Uterus (tissue), 4 donors: Measurements from ENCODE around the gene PLPP2. TPM values are rescaled to one million over a fixed set of nuclear protein-coding genes. Genes with fewer than 3 reads are reported as not detected.

Experiments used
- DNase-seq, 2 donors: peaks; one replicate each; pipeline ENCODE4 v3.0.0-alpha.2; 2019 to 2020
- H3K27ac ChIP-seq, 2 donors: fragments of 200-600 bp; sonication (generic); 1 replicate in 1 of 2; 2 replicates in 1 of 2; pipeline ENCODE4 v1.5.1; 2016 to 2018
- H3K27me3 ChIP-seq, 2 donors: fragments of 200-600 bp; sonication (generic); one replicate each; pipeline ENCODE4 v1.5.1; 2018 to 2019; ENCODE audit warnings: control low read depth in 1 of 2
- H3K36me3 ChIP-seq, 2 donors: fragments of 200-600 bp; sonication (generic); one replicate each; pipeline ENCODE4 v1.5.1; 2019; ENCODE audit warnings: control low read depth in 1 of 2
- H3K4me1 ChIP-seq, 2 donors: fragments of 200-600 bp; sonication (generic); one replicate each; pipeline ENCODE4 v1.5.1; 2018 to 2019; ENCODE audit warnings: control low read depth in 1 of 2
- H3K4me3 ChIP-seq, 2 donors: fragments of 200-600 bp; sonication (generic); 1 replicate in 1 of 2; 2 replicates in 1 of 2; pipeline ENCODE4 v1.5.1; 2018 to 2019; ENCODE audit warnings: mild to moderate bottlenecking in 1 of 2
- H3K9me3 ChIP-seq, 2 donors: fragments of 200-600 bp; sonication (generic); one replicate each; pipeline ENCODE4 v1.5.1; 2019; ENCODE audit warnings: control low read depth in 1 of 2
- CTCF ChIP-seq, 4 experiments: fragments of 200-600 bp in 2 of 4; fragments of 450-650 bp in 2 of 4; sonication (generic) in 2 of 4; IDR thresholded peaks; one replicate each; pipeline ENCODE4 v1.5.1; 2016 to 2019; ENCODE audit warnings: antibody characterized with exemption in 4 of 4, mild to moderate bottlenecking in 2 of 4, moderate library complexity in 1 of 4
- POLR2A ChIP-seq, 2 donors: fragments of 450-650 bp; IDR thresholded peaks; one replicate each; pipeline ENCODE4 v1.6.1; 2016; ENCODE audit warnings: antibody characterized with exemption in 2 of 2, mild to moderate bottlenecking in 1 of 2, moderate library complexity in 1 of 2
- intact Hi-C: fragments of 100-400 bp; cut with DNase I; formaldehyde crosslinking; loops from one replicate; pipeline ENCODE4 v1.15.1; 2023; ENCODE audit warnings: low total_unique reads
- total RNA-seq, 4 donors: library from RNA; depleted of rRNA in 3 of 4; stranded (reverse); fragments of >200 nt in 3 of 4; gene quantifications; one replicate each; pipeline versions ENCODE4 v1.1.0 to v1.2.4, GENCODE V29; 2014 to 2023
- donor health status: DM: yes; HTN: yes; CAD: no.

Gene PLPP2
- total RNA-seq, 4 donors from 2014 or later, result 4.9 to 55.3 (median 15.3) TPM

- intact Hi-C loops, result no loop called here
- Histone ChIP-seq H3K4me1 (peaks cover 0 to 4% of the 10 kb centered on the region in 2 donors), H3K27ac (no peak overlapping the region), H3K27me3 (no peaks in the 10 kb centered on the region), H3K4me3 (no peak overlapping the region), H3K36me3 (no peaks in the 10 kb centered on the region), H3K9me3 (no peaks in the 10 kb centered on the region)
- DNase-seq, result peak in 1 of 2 donors; percentile 14
- TF ChIP-seq POLR2A (IDR thresholded peaks at IDR 0.05) (no peak), CTCF (IDR thresholded peaks at IDR 0.05) (no peak)
Observed at GRCh38 chr19:336067-336614, 44.9 kb upstream of the PLPP2 start.

- no peak overlapping the region for H3K4me3 ChIP-seq
- DNase-seq, result no peak
- intact Hi-C loops, result no loop called here
Observed at GRCh38 chr19:335486-336066, 44.4 kb upstream of the PLPP2 start.

GRCh38 chr19:335072-335471 lies 43.9 kb upstream of the PLPP2 start:
- Histone ChIP-seq H3K27ac (no peak overlapping the region), H3K4me1 (no peaks in the 10 kb centered on the region), H3K4me3 (no peak overlapping the region), H3K36me3 (no peaks in the 10 kb centered on the region), H3K27me3 (no peaks in the 10 kb centered on the region), H3K9me3 (no peaks in the 10 kb centered on the region)
- intact Hi-C loops, result no loop called here
- no peak for TF ChIP-seq CTCF (IDR thresholded peaks at IDR 0.05)
- no peak for TF ChIP-seq POLR2A (IDR thresholded peaks at IDR 0.05)
- DNase-seq, result no peak

More at GRCh38 chr19:335486-336066, 44.4 kb upstream of the PLPP2 start:
- Histone ChIP-seq H3K27ac (no peak overlapping the region), H3K9me3 (no peaks in the 10 kb centered on the region), H3K36me3 (no peaks in the 10 kb centered on the region), H3K27me3 (no peaks in the 10 kb centered on the region), H3K4me1 (no peaks in the 10 kb centered on the region)
- TF ChIP-seq POLR2A (IDR thresholded peaks at IDR 0.05), result no peak
- TF ChIP-seq CTCF (IDR thresholded peaks at IDR 0.05), result no peak

- H3K27me3 ChIP-seq, result no peaks in the 10 kb centered on the region
- intact Hi-C loops, result no loop called here
- H3K9me3 ChIP-seq, result no peaks in the 10 kb centered on the region
- H3K4me3 ChIP-seq, result no peak overlapping the region
- H3K4me1 ChIP-seq, result no peaks in the 10 kb centered on the region
- no peaks in the 10 kb centered on the region for H3K36me3 ChIP-seq
- no peak overlapping the region for H3K27ac ChIP-seq
- no peak for DNase-seq
- TF ChIP-seq CTCF (IDR thresholded peaks at IDR 0.05) (no peak), POLR2A (IDR thresholded peaks at IDR 0.05) (no peak)
Observed at GRCh38 chr19:334296-335071, 43.3 kb upstream of the PLPP2 start.

GRCh38 chr19:330503-330902 lies 39.3 kb upstream of the PLPP2 start:
- no peaks in the 10 kb centered on the region for H3K36me3 ChIP-seq
- intact Hi-C loops, result no loop called here
- no peak for TF ChIP-seq CTCF (IDR thresholded peaks at IDR 0.05)
- TF ChIP-seq POLR2A (IDR thresholded peaks at IDR 0.05), result no peak
- H3K27me3 ChIP-seq, result no peaks in the 10 kb centered on the region
- no peaks in the 10 kb centered on the region for H3K4me1 ChIP-seq
- DNase-seq, result no peak
- H3K4me3 ChIP-seq, result no peak overlapping the region
- no peak overlapping the region for H3K27ac ChIP-seq
- H3K9me3 ChIP-seq, result no peaks in the 10 kb centered on the region
